GM12875 (cell line): ENCODE results near the gene NUP54.

Experiments used
- H3K4me3 ChIP-seq: one replicate; pipeline ENCODE4 v1.5.1; 2011; ENCODE audit warnings: low read depth, low read length, control low read depth
- TF ChIP-seq, protein P1 (sequence below): IDR thresholded peaks from 2 replicates; pipeline ENCODE4 v1.5.1; 2011; ENCODE audit warnings: low read depth, mild to moderate bottlenecking, control low read depth, inconsistent platforms, low read length, moderate library complexity, borderline replicate concordance; ENCODE audit not compliant: insufficient read depth

The NUP54 gene

DNA sequence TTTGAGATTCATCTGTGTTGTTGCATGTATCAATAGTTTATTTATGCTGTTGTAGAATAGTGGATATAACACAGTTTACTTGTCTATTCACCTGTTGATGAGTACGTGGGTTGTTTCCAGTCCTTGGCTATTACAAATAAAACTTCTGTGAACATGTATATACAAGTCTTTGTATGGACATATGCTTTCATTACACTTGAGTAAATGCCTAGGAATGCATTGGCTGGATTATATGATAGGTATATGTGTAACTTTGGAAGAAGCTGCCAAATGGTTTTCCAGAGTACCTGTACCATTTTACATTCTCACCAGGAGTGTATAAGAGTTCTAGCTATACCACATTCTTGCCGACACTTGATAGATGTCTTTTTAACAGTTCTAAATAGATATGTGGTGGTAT, 57.1 kb downstream of the NUP54 start:
- H3K4me3 ChIP-seq = no peak overlapping the region
- TF ChIP-seq, protein P1, sequence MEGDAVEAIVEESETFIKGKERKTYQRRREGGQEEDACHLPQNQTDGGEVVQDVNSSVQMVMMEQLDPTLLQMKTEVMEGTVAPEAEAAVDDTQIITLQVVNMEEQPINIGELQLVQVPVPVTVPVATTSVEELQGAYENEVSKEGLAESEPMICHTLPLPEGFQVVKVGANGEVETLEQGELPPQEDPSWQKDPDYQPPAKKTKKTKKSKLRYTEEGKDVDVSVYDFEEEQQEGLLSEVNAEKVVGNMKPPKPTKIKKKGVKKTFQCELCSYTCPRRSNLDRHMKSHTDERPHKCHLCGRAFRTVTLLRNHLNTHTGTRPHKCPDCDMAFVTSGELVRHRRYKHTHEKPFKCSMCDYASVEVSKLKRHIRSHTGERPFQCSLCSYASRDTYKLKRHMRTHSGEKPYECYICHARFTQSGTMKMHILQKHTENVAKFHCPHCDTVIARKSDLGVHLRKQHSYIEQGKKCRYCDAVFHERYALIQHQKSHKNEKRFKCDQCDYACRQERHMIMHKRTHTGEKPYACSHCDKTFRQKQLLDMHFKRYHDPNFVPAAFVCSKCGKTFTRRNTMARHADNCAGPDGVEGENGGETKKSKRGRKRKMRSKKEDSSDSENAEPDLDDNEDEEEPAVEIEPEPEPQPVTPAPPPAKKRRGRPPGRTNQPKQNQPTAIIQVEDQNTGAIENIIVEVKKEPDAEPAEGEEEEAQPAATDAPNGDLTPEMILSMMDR = no peak

DNA sequence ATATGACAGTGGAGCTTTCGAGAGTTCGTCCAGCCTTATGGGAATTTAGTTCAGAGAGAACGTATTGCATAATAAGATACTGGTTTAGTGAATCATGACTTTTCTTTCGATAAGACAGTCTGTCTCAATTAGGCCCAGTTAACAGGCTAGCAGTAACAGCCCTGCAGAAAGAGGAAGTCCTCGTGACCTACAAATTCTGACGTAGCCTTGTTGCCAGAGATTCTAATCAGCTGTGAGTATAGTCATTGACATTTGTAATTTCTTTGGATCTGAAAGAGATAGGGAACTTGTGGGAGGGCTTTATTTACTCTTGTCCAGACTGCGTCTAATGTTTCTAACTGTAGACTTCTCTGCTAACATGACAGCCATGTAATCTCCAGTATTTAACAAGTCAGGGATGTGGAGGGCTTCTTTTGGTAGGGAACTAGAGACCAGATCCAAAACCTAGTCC, 57.9 kb downstream of the NUP54 start:
- H3K4me3 ChIP-seq = no peak overlapping the region
- TF ChIP-seq, protein P1 = no peak

DNA sequence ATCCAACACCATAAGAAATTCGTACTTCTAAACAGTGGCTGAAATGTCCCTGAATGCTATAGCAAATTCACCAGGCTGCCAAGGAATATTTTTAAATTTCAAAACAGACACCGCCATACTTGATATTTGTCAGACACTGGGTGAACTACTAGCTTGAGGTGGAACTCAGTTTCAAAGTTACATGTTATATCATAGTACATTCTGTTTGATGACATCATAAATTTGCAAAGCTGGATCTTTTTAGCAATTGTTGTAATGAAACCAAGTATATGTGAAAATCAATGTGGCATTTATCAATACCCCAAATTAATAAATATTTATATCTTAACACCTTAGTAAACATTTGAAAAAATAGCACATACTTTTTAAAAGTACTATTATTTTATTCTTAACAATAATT, 59.5 kb downstream of the NUP54 start:
- TF ChIP-seq, protein P1 = no peak
- no peak overlapping the region for H3K4me3 ChIP-seq

DNA sequence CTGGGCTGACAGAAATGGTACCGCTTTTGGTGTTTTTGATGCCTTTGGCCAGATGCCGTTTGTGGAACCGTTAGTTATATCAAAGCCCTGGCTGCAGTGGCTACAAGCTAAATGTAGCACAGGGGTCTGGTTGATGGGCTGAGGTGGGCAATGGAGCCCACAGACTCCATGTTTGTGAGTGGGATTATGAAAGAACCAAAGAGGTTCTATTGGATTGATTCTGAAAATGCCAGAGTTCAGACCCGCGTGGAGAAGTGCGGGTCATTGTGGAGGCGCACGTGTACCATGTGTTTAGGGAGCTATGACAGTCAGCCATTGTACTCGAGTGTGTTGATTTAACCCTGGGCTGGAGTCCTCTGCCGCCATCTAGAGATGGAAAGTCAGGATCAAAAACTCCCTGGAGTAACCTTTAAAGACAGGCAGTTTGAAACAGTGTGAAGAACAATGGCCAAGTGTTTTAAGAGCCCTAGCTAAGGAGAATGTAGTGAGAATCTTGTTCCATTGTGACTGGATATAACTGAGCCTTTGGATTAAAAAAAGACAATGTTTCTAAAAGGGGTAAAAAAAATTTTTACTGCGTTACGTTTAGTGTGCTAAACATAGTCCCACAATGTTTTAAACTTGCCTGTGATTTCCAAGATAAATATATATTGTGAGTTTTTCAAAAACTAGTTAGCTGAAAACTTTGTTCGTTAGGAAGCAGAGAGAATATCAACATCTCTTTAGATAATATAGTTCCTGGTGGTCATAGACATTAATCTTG, 61.0 kb downstream of the NUP54 start:
- TF ChIP-seq, protein P1 = peak; percentile 41; the same call in 1 of the 2 replicates
- no peak overlapping the region for H3K4me3 ChIP-seq

DNA sequence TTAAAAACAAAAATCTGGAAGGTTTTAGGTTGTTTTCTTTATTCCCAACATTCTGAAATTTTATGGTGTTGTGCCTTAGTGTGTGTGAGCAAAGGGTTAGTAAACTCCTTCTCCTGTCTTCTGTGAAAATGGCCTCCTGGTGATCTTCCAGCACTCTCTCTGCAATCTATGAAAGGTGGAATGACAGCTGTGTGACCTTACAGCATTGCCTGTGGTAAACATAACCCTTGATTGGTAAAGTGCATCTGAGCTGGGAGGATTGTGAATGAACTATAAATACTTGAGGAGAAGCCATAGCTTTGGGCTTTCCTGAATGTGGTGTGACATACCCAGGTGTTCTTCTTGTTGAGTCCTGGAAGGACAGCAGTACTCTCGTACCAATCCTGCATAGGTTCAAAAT, 63.7 kb downstream of the NUP54 start:
- TF ChIP-seq, protein P1 = no peak

DNA sequence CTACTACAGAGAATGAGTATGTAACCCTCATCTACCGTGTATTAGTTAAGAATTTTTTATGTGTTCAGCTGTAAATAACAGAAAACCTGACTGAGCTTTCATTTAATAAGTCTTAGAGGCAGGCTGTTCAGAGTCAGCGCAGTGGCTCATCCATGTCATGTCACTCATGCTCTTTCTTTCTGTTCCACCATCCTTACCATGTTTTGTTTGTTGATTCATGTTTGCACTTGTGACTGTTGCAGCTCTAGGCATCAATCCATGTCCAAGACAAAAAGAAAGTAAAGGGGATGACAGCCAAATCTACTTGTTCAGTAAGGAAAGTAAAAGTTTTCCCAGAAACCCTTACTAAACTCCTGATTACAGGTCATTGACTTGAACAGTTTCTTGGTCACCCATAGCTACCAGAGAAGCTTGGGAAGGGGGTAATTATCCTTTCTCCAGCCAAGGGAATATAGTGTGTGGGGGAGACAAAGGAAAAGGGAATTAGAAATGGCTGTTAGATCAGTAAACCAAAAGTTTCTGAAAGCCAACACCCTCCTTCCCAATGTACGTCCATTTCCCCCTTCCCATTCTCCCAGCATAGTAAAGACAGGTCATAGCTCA, 64.7 kb downstream of the NUP54 start:
- no peak overlapping the region for H3K4me3 ChIP-seq
- TF ChIP-seq, protein P1 = no peak

More for the DNA sequence above, 63.7 kb downstream of the NUP54 start:
- no peak overlapping the region for H3K4me3 ChIP-seq

DNA sequence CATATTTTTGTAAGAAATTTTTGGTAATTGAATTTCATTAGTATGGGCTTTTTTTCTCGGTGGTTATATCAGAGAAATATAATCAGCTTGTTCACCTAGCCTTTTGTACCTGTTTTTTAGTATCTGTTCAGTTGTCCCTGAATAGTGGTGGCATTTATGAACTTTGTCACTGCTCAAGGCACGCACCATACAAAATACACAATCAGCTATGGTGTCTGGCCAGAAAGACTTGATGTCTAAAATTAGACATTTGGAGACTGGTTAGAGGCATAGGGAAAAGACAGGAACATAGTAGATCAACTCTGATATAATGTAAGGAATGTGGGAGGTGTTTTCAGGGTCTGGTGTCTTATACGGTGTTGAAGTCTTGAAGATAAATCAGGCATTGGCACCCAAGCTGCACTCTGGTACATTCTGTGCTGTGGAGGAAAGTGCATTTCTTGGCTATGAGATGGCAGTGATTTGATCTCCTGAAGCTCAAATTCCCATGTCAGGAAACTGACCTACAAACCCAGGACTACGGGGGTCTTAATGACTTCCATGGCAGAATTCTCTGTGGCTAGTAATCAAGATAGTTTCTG, 70.1 kb downstream of the NUP54 start:
- no peak overlapping the region for H3K4me3 ChIP-seq
- TF ChIP-seq, protein P1 = no peak
